SK-N-SH treated with all-trans-retinoic acid at 6 μM for 48 hours (cell line): ENCODE results near the gene GALM.

ENCODE experiments used
- ATAC-seq: fragments of 200-7000 bp; cut with Tn5 transposase; 3 replicates; pipeline ENCODE4 v1.9.1; 2020; ENCODE audit warnings: mild to moderate bottlenecking, moderate library complexity
- ARNTL ChIP-seq: fragments of 450-650 bp; formaldehyde crosslinking; IDR thresholded peaks from 2 replicates; pipeline ENCODE4 v1.5.0; 2020; ENCODE audit warnings: low read depth, mild to moderate bottlenecking, moderate library complexity, borderline replicate concordance
- BACH2 ChIP-seq: fragments of 250-450 bp; sonication (Bioruptor Pico); IDR thresholded peaks from 2 replicates; pipeline ENCODE4 v1.9.0; 2021; ENCODE audit warnings: mild to moderate bottlenecking, borderline replicate concordance
- CREB5 ChIP-seq: fragments of 250-450 bp; sonication (Bioruptor Pico); IDR thresholded peaks from 2 replicates; pipeline ENCODE4 v1.5.1; 2020; ENCODE audit warnings: low read depth, mild to moderate bottlenecking, moderate library complexity
- CSDC2 ChIP-seq: fragments of 250-450 bp; sonication (Bioruptor Pico); IDR thresholded peaks from 2 replicates; pipeline ENCODE4 v1.5.0; 2020; ENCODE audit warnings: mild to moderate bottlenecking, moderate library complexity
- CSRNP3 ChIP-seq: fragments of 250-450 bp; sonication (Bioruptor Pico); IDR thresholded peaks from 2 replicates; pipeline ENCODE4 v1.5.1; 2021; ENCODE audit warnings: mild to moderate bottlenecking, moderate library complexity
- ESRRG ChIP-seq: fragments of 250-450 bp; sonication (Bioruptor Pico); IDR thresholded peaks from 2 replicates; pipeline ENCODE4 v1.6.1; 2021; ENCODE audit warnings: mild to moderate bottlenecking
- GLIS3 ChIP-seq: fragments of 250-450 bp; sonication (Bioruptor Pico); IDR thresholded peaks from 2 replicates; pipeline ENCODE4 v1.5.0; 2020; ENCODE audit warnings: mild to moderate bottlenecking, moderate library complexity
- ISL1 ChIP-seq: fragments of 250-450 bp; sonication (Bioruptor Pico); IDR thresholded peaks from 2 replicates; pipeline ENCODE4 v2.1.2; 2022; ENCODE audit warnings: mild to moderate bottlenecking, moderate library complexity
- OSR1 ChIP-seq: fragments of 250-450 bp; sonication (Bioruptor Pico); IDR thresholded peaks from 2 replicates; pipeline ENCODE4 v1.8.0; 2022; ENCODE audit warnings: moderate library complexity, mild to moderate bottlenecking, inconsistent platforms
- PATZ1 ChIP-seq: fragments of 250-450 bp; sonication (Bioruptor Pico); IDR thresholded peaks from 2 replicates; pipeline ENCODE4 v1.8.0; 2020; ENCODE audit warnings: mild to moderate bottlenecking, moderate library complexity, borderline replicate concordance
- POU6F1 ChIP-seq: fragments of 250-450 bp; sonication (Bioruptor Pico); IDR thresholded peaks from 2 replicates; pipeline ENCODE4 v1.8.0; 2021; ENCODE audit warnings: low read depth, mild to moderate bottlenecking, moderate library complexity, borderline replicate concordance
- PPARA ChIP-seq: fragments of 250-450 bp; sonication (Bioruptor Pico); IDR thresholded peaks from 2 replicates; pipeline ENCODE4 v1.5.0; 2020; ENCODE audit warnings: mild to moderate bottlenecking, borderline replicate concordance
- RARB ChIP-seq: fragments of 250-450 bp; sonication (Bioruptor Pico); IDR thresholded peaks from 2 replicates; pipeline ENCODE4 v1.8.0; 2021; ENCODE audit warnings: mild to moderate bottlenecking, moderate library complexity
- SNAI2 ChIP-seq: fragments of 250-450 bp; sonication (Bioruptor Pico); IDR thresholded peaks from 2 replicates; pipeline ENCODE4 v1.5.0; 2020; ENCODE audit warnings: mild to moderate bottlenecking, moderate library complexity
- TCF4 ChIP-seq: fragments of 250-450 bp; sonication (Bioruptor Pico); IDR thresholded peaks from 2 replicates; pipeline ENCODE4 v1.8.0; 2021; ENCODE audit warnings: mild to moderate bottlenecking, moderate library complexity, borderline replicate concordance
- TOX ChIP-seq: fragments of 250-450 bp; sonication (Bioruptor Pico); IDR thresholded peaks from 2 replicates; pipeline ENCODE4 v1.8.0; 2021; ENCODE audit warnings: mild to moderate bottlenecking, moderate library complexity, borderline replicate concordance
- TSHZ2 ChIP-seq: fragments of 250-450 bp; sonication (Bioruptor Pico); IDR thresholded peaks from 2 replicates; pipeline ENCODE4 v1.5.0; 2020; ENCODE audit warnings: mild to moderate bottlenecking, moderate library complexity
- ZC3H10 ChIP-seq: fragments of 250-450 bp; sonication (Bioruptor Pico); IDR thresholded peaks from 2 replicates; pipeline ENCODE4 v1.5.1; 2021; ENCODE audit warnings: mild to moderate bottlenecking, moderate library complexity
- ZFP30 ChIP-seq: fragments of 450-650 bp; formaldehyde crosslinking; IDR thresholded peaks from 2 replicates; pipeline ENCODE4 v1.5.0; 2022; ENCODE audit warnings: mild to moderate bottlenecking, moderate library complexity
- ZNF565 ChIP-seq: fragments of 450-650 bp; formaldehyde crosslinking; conservative IDR thresholded peaks from 2 replicates; pipeline ENCODE4 v1.5.0; 2020; ENCODE audit warnings: low read depth, mild to moderate bottlenecking, moderate library complexity
- ZNF70 ChIP-seq: fragments of 450-650 bp; formaldehyde crosslinking; IDR thresholded peaks from 2 replicates; pipeline ENCODE4 v1.5.0; 2020; ENCODE audit warnings: mild to moderate bottlenecking, moderate library complexity
- ZNF8 ChIP-seq: fragments of 450-650 bp; formaldehyde crosslinking; IDR thresholded peaks from 2 replicates; pipeline ENCODE4 v1.5.0; 2020; ENCODE audit warnings: mild to moderate bottlenecking, moderate library complexity

The GALM gene

GRCh38 chr2:38629684-38630083 lies 36.2 kb upstream of the GALM start:
- no peak for TF ChIP-seq ZNF70
- no peak for TF ChIP-seq TSHZ2
- TF ChIP-seq ZNF565 (CRISPR knock-in tag) = no peak
- no peak for TF ChIP-seq TCF4 (CRISPR knock-in tag)
- TF ChIP-seq TOX (CRISPR knock-in tag) = no peak
- no peak for TF ChIP-seq GLIS3 (CRISPR knock-in tag)
- no peak for TF ChIP-seq RARB (CRISPR knock-in tag)
- no peak for TF ChIP-seq ZFP30 (CRISPR knock-in tag)
- no peak for TF ChIP-seq ARNTL (CRISPR knock-in tag)
- TF ChIP-seq OSR1 (CRISPR knock-in tag) = no peak
- no peak for TF ChIP-seq CREB5 (CRISPR knock-in tag)
- TF ChIP-seq SNAI2 = no peak
- TF ChIP-seq ZC3H10 (CRISPR knock-in tag) = no peak
- no peak for TF ChIP-seq BACH2
- TF ChIP-seq PPARA (CRISPR knock-in tag) = no peak
- TF ChIP-seq ESRRG (CRISPR knock-in tag) = no peak
- TF ChIP-seq POU6F1 (CRISPR knock-in tag) = no peak
- no peak for TF ChIP-seq PATZ1 (CRISPR knock-in tag)
- TF ChIP-seq CSRNP3 (CRISPR knock-in tag) = no peak
- no peak for TF ChIP-seq ZNF8 (CRISPR knock-in tag)
- no peak for ATAC-seq

- no peak for ATAC-seq
- TF ChIP-seq RARB (CRISPR knock-in tag) = no peak
- TF ChIP-seq CSRNP3 (CRISPR knock-in tag) = no peak
- TF ChIP-seq TSHZ2 = no peak
- TF ChIP-seq PATZ1 (CRISPR knock-in tag) = no peak
- no peak for TF ChIP-seq ZC3H10 (CRISPR knock-in tag)
- no peak for TF ChIP-seq POU6F1 (CRISPR knock-in tag)
- no peak for TF ChIP-seq ZFP30 (CRISPR knock-in tag)
- TF ChIP-seq ARNTL (CRISPR knock-in tag) = no peak
- TF ChIP-seq SNAI2 = no peak
- no peak for TF ChIP-seq TCF4 (CRISPR knock-in tag)
- no peak for TF ChIP-seq BACH2
- TF ChIP-seq CSDC2 (CRISPR knock-in tag) = no peak
- TF ChIP-seq OSR1 (CRISPR knock-in tag) = no peak
- TF ChIP-seq ISL1 (CRISPR knock-in tag) = no peak
Measured at GRCh38 chr2:38631976-38632375, 33.9 kb upstream of the GALM start.
